Endometrium (tissue), 2 donors: ENCODE data around the gene ARID1A.

ENCODE experiments used
- FAIRE-seq: peaks from 2 replicates; lab custom pipeline; 2012; peaks lifted over from hg19 to GRCh38; lab: Jason Lieb, UNC
- donor health status: control.
- donor health status: control.

The ARID1A gene

DNA sequence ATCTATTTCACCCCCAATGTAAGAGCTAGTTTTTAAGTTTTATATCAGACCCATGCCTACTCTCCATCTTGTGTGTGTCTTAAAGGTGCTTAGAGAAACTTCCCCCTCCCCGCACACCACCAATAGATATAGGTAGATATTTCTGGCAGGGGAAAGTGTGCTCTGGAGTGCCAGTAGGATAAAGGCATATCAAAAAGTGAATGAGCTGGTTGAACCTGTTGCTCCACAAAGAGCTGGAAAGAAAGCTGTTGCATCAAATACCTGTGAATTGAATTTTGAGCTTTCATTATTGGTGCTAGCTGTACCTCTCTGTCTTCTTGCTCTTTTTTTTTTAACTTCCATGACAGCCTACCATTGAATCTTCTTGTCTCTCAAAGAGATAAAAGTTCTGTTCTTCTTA is 32.8 kb downstream of the ARID1A start:
- no peak for FAIRE-seq

- no peak for FAIRE-seq
Measured at GRCh38 chr1:26729633-26730032, 33.8 kb downstream of the ARID1A start.

DNA sequence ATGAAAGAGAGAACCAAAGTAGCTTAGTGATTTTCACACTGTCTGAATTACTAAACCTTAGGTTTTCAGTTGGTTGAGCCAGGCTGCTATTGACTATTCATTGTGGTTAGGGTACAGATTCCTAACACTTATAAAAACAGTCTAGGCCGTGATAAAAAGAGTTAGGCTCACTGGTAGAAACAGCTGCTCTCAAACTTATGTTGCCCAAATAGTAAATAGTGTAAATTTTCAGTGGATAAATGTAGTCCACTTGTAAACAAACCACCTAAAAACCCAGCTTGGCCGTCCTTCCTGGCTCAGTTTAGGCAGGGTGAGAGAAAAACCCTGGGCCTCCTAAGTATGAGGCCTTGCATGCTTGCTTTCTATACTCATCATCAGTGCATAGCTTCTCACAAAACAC is 34.9 kb downstream of the ARID1A start:
- FAIRE-seq = no peak

- FAIRE-seq = no peak
Measured at GRCh38 chr1:26731233-26731902, 35.6 kb downstream of the ARID1A start.

DNA sequence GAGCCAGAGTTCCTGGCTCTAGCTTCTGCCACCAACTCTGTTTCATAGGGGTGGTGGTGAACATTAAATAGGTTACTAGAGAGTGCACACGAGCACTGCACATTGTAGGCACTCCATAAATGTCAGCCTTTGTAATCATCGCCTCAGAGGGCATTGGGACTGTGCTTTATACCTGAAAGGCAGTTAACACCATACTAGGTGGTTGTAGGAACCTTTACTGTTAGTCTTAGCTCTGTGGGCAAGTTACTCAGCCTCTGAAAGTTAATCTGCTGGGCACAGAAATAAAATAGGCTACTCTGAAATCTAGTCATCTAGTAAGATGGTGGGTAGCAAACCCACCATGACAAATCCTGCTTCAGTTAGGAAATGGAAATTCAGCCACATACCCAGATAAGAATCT is 37.6 kb downstream of the ARID1A start:
- no peak for FAIRE-seq

GRCh38 chr1:26733982-26734381 is 38.2 kb downstream of the ARID1A start:
- no peak for FAIRE-seq

GRCh38 chr1:26734501-26735058 is 38.8 kb downstream of the ARID1A start:
- FAIRE-seq = no peak

DNA sequence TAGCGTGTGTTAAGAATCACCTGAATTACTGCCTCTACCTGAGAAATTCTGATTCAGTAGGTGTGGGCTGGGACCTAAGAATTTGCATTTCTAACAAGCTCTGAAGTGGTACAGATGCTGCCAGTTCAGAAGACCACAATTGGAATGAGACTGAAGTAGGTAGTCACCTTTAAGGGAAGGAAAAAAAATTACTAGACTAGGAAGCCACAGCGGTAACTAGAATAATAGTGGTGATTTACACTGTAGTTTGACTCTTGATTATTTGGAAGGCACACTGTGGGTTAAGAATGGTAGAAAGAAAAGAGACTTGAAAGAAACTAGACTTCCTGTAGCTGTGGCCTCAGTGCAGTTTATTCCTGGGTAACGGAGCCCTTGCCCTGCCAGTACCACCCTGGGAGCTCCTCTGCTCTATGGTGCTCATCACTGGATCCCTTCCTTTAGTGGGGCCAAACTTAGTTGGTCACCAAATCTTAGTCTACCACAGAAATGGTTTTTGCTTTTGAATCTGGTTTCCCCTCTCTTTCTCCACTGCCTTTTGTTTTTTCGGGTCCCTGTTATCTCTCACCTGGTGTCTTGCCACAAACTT is 43.6 kb downstream of the ARID1A start:
- FAIRE-seq = no peak

GRCh38 chr1:26740023-26740634 is 44.3 kb downstream of the ARID1A start:
- no peak for FAIRE-seq

DNA sequence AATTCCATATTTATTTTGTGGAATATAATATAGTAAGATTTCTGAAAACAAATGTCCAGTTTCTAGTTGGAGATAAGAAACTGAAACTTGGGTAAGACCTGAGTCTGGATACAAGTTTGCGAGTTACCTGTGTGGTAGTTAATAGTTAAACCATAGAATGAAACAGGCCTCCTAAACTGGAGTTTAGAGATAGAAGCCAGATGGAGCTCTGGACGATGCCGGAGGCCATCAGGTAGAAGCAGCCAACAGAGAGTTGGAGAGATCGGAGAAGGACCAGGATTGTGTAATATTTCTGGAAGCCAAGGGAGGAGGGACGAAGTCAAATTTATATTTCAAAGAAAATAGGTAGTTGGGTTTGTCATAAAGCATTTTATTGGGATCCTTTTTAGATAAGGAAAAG is 45.1 kb downstream of the ARID1A start:
- FAIRE-seq = no peak

DNA sequence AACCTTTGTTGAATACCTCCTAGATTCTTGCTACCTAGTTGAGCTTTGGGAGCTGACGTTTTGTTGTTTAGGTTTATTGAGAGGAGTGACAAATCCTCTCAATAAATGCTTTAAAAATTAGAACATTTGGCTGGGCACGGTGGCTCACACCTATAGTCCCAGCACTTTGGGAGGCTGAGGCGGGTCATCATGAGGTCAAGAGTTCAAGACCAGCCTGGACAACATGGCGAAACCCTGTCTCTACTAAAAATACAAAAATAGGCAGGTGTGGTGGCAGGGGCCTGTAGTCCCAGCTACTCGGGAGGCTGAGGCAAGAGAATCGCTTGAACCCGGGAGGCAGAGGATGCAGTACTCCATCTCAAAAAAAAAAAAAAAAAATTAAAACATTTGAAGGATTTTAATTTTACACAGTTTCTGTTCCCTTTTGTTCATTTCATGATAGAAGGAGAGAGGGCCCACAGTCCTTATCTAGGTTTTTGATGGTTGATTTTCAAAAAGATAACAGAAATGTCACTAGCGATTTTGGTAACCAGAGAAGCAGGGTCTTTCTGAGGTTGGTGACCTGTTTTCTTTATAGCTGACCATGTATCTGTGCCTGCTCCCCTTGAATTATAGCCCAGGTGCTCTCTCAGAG is 47.7 kb downstream of the ARID1A start:
- FAIRE-seq = no peak

DNA sequence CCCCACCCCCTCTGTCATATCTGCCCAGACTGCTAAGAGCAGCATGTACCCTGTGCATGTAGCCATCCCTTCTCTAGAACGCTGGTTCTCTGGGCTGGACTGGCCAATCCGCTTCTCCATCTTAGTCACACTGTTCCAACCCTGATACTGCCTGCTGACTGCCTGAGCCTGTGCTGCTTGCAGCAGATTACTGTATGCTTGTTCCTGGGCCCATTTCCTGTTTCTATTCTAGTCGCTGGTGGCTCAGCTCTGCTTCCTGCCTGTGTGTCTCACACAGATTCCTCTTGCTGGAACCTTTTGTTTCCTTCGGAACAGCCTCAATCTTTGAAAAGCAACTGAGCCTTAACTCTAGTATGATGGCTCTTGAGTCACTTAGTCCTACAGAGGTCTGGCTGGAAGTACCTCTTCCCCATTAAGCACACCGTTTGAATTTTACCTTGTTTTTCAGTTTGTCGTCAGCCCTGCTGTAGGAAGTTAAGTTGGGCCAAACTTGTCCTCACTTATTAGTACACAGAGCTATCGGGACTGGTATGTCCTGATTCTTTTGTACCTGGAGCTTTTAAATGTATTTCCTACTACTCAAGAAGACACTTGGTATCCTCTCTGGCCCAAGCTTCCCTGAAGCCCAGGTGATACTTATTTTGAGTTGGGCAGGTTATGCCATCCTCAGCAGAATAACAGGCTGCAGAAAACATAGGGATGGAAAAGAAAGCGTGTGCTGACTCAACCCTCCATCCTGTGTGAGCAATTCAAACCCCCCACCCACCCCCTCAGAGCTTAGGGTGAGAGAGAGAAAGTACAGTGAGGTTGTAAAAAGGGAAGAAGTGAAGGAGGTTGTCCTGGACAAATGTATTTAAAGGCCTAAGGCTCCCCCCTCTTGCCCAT is 48.5 kb downstream of the ARID1A start:
- no peak for FAIRE-seq

DNA sequence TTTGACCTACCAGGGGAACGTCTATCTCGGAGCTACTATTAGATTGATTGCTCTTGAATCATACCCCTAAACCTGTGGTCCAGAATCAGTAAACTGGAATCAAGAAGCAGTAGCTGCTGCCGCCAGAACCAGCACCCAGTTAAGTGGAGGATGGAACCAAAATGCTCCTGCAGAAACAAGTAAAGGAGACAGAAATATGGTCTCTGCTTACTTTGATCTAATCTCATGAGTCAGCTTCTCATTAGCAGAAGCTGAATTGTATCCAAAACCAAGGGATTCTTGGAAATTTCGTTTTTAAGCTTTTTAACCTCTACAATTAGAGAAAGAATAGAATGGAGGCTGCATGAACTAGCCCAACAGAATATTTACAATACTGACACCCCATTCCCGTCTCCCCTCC is 49.4 kb downstream of the ARID1A start:
- no peak for FAIRE-seq

- no peak for FAIRE-seq
Measured at GRCh38 chr1:26747048-26747447, 51.2 kb downstream of the ARID1A start.

GRCh38 chr1:26748351-26748750 is 52.5 kb downstream of the ARID1A start:
- FAIRE-seq = no peak

DNA sequence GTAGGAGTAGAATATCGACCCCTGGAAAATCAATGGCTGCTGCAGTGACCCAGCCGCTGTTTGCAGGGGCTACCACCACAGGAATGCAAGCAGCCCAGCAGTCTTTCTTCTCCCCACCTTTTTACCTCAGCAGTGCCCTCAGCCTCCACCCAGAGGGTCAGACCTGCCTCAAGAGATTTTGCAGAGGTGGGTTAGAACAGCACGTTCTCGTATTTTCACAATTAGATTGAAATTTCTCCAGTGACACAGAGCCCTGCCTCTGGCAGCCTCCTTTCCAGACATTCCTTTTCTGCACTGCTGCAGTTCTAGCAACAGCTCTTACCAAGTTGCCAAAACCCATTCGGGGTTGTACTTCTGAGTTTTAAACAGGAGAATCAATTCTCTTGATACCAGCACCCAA is 53.6 kb downstream of the ARID1A start:
- FAIRE-seq = no peak

- FAIRE-seq = no peak
Measured at GRCh38 chr1:26750428-26750827, 54.6 kb downstream of the ARID1A start.

- no peak for FAIRE-seq
Measured at GRCh38 chr1:26752519-26752918, 56.7 kb downstream of the ARID1A start.

DNA sequence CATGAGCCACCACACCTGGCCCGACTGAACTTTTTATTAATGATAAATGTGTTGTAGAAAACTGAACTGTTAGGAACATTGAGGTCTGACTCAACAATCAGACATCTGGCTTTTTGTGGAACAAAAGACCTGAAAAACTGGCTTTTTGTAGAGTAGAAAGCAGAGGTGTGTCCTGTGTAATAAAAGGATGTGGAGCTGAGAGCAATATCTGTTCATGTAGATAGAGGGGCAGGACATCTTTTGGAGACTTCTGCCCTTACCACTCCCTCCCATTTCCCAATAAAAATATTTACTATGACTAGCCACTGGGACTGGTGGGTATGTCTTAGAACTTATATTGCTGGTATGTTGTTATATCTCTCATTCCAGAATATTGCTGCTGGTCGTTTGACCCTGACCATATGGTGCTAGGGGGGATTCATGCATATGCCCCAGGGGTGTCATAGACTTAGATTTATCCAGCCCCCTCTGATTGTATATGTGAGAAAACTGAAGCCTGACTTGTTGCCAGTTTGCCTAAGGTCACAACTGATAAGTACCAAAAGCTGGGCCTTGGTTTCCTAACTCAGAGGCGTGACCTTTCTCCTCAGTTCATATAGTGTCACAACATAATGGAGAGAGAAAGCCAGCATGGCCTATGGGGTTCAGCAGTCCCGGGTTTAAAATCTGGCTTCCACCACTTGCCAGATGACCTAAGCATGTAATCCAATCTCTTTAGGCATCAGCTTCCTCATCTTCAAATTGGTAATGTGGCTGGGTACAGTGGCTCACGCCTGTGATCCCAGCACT is 58.5 kb downstream of the ARID1A start:
- FAIRE-seq = no peak

DNA sequence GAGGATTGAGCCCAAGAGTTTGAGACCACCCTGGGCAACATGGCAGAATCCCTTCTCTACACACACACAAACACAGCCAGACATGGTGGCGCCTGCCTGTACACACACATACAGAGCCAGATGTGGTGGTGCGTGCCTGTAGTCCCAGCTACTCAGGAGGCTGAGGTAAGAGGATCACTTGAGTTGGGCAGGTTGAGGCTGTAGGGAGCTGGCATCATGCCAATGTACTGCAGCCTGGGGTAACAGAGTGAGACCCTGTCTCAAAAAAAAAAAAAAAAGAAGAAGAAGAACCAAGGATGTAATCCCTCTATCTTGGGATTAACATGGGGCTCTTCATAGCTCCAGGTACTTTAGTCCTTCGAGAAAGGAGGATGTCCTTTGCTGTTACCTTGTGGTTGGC is 62.5 kb downstream of the ARID1A start:
- no peak for FAIRE-seq

DNA sequence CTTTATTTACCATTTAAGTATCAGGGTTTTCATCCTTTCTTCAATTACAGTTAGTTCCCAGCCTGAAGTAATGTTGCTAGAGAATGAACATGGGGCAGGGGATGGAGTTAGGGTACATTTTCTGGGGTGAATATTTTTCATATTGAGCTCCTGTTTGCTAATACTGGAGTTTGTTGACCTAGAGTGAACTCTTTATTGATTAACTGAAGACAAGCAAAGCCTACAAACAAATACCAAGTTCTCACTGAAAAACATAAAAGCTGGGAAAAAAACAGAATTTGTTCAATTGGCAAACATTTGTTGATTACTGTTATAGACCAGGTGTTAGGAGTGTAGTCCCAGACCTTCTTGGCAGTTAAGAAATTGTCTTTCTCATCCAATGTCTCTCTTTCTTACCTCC is 63.7 kb downstream of the ARID1A start:
- FAIRE-seq = no peak
